Measurements from ENCODE around the gene RBM47.
A peak's percentile ranks its signal among the peaks of the same experiment; 100 is the strongest.

The RBM47 gene

GRCh38 chr4:40486534-40486933, 143.1 kb downstream of the RBM47 start:
- no peaks in the 10 kb centered on the region for H3K36me3 ChIP-seq
- H3K27me3 ChIP-seq (ENCODE audit: insufficient read depth, low read depth, severe bottlenecking), result no peaks in the 10 kb centered on the region
- TF ChIP-seq CTCF (IDR thresholded peaks at IDR 0.05; ENCODE audit: low read depth, low read length), result no peak
- DNase-seq, result no peak
- no peaks in the 10 kb centered on the region for H3K9me3 ChIP-seq (ENCODE audit: severe bottlenecking)
- H3K27ac ChIP-seq, result no peak overlapping the region
- no peak overlapping the region for H3K4me3 ChIP-seq (ENCODE audit: low read depth, low read length)

- H3K9me3 ChIP-seq (ENCODE audit: severe bottlenecking), result no peaks in the 10 kb centered on the region
- no peak for TF ChIP-seq CTCF (IDR thresholded peaks at IDR 0.05; ENCODE audit: low read depth, low read length)
- peak overlapping the region; percentile 77 for H3K27ac ChIP-seq
- H3K4me3 ChIP-seq (ENCODE audit: low read depth, low read length), result no peak overlapping the region
- H3K36me3 ChIP-seq, result no peaks in the 10 kb centered on the region
- H3K27me3 ChIP-seq (ENCODE audit: insufficient read depth, low read depth, severe bottlenecking), result no peaks in the 10 kb centered on the region
- DNase-seq, result no peak
These were observed 145.1 kb downstream of the RBM47 start for GRCh38 chr4:40484346-40485090.

GRCh38 chr4:40482985-40483647, 146.5 kb downstream of the RBM47 start:
- H3K36me3 ChIP-seq, result no peaks in the 10 kb centered on the region
- peak; percentile 84 for DNase-seq
- no peaks in the 10 kb centered on the region for H3K9me3 ChIP-seq (ENCODE audit: severe bottlenecking)
- peak overlapping the region; percentile 27; the same call in 1 of the 2 replicates for H3K4me3 ChIP-seq (ENCODE audit: low read depth, low read length)
- no peak for TF ChIP-seq CTCF (IDR thresholded peaks at IDR 0.05; ENCODE audit: low read depth, low read length)
- peak overlapping the region; percentile 77 for H3K27ac ChIP-seq
- no peaks in the 10 kb centered on the region for H3K27me3 ChIP-seq (ENCODE audit: insufficient read depth, low read depth, severe bottlenecking)

GRCh38 chr4:40481977-40482376, 147.7 kb downstream of the RBM47 start:
- no peak for TF ChIP-seq CTCF (IDR thresholded peaks at IDR 0.05; ENCODE audit: low read depth, low read length)
- DNase-seq, result no peak
- Histone ChIP-seq H3K27me3 (ENCODE audit: insufficient read depth, low read depth, severe bottlenecking) (no peaks in the 10 kb centered on the region), H3K9me3 (ENCODE audit: severe bottlenecking) (no peaks in the 10 kb centered on the region), H3K36me3 (no peaks in the 10 kb centered on the region), H3K4me3 (ENCODE audit: low read depth, low read length) (no peak overlapping the region), H3K27ac (peak overlapping the region; percentile 7; the same call in 1 of the 2 replicates)

- Histone ChIP-seq H3K4me3 (ENCODE audit: low read depth, low read length) (no peak overlapping the region), H3K27me3 (ENCODE audit: insufficient read depth, low read depth, severe bottlenecking) (no peaks in the 10 kb centered on the region), H3K36me3 (no peaks in the 10 kb centered on the region), H3K9me3 (ENCODE audit: severe bottlenecking) (no peaks in the 10 kb centered on the region), H3K27ac (peak overlapping the region; percentile 62)
- peak; percentile 63 for DNase-seq
- no peak for TF ChIP-seq CTCF (IDR thresholded peaks at IDR 0.05; ENCODE audit: low read depth, low read length)
These were observed 149.4 kb downstream of the RBM47 start for GRCh38 chr4:40480291-40480690.

All from WERI-Rb-1 (cell line).